ENCODE measurements around the gene PYCR2. TPM values are rescaled to one million over a fixed set of nuclear protein-coding genes. Genes with fewer than 3 reads are reported as not detected.
"Not testable (repeated sequence)": the region's sequence is repeated elsewhere in the genome, so short reads cannot be mapped to it uniquely, and the experiment has no call there.

The PYCR2 gene
- total RNA-seq, 1 donor, result 15.1 TPM

DNA sequence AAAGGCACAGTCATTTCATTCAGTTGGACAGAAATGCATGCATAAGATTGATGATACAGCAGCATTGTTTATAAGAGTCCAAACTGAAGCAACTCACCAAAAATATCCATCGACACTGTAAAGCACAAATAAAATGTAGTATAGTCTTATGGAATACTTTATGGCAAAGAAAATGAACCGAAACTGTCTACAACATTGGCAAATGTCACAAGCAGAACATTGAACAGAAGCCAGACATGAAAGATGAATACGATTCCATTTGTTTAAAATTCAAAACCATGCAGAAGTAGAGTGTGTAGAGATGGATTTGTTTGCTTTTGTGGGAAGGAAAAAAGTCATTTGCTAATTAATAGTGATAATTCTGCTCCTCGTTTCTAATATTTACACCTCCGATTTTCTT lies 27.6 kb downstream of the PYCR2 start:
- H3K4me1 ChIP-seq (ENCODE audit: insufficient read depth, low read length), result peaks cover 34% of the 10 kb centered on the region
- H3K4me3 ChIP-seq (ENCODE audit: low read length), result no peak overlapping the region

DNA sequence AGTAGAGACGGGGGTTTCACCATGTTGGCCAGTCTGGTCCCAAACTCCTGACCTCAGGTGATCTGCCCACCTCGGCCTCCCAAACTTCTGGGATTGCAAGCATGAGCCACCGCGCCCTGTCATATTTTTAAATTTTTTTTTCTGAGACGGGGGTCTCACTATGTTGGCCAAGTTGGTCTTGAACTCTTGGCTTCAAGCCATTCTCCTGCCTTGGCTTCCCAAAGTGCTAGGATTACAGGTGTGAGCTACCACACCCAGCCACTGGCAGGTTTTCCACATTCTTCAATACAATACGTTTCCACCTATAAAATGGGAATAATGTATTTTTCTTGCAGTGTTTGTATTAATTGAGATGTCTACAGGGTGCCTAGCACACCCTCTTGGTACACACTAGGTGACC lies 31.7 kb downstream of the PYCR2 start:
- Histone ChIP-seq H3K4me3 (ENCODE audit: low read length) (no peak overlapping the region), H3K27me3 (ENCODE audit: insufficient read depth, low read length) (no peaks in the 10 kb centered on the region), H3K4me1 (ENCODE audit: insufficient read depth, low read length) (peaks cover 16% of the 10 kb centered on the region), H3K9me3 (ENCODE audit: low read depth, low read length) (no peaks in the 10 kb centered on the region)

More for the DNA sequence above, 27.6 kb downstream of the PYCR2 start:
- Histone ChIP-seq H3K27me3 (ENCODE audit: insufficient read depth, low read length) (no peaks in the 10 kb centered on the region), H3K9me3 (ENCODE audit: low read depth, low read length) (no peaks in the 10 kb centered on the region)

DNA sequence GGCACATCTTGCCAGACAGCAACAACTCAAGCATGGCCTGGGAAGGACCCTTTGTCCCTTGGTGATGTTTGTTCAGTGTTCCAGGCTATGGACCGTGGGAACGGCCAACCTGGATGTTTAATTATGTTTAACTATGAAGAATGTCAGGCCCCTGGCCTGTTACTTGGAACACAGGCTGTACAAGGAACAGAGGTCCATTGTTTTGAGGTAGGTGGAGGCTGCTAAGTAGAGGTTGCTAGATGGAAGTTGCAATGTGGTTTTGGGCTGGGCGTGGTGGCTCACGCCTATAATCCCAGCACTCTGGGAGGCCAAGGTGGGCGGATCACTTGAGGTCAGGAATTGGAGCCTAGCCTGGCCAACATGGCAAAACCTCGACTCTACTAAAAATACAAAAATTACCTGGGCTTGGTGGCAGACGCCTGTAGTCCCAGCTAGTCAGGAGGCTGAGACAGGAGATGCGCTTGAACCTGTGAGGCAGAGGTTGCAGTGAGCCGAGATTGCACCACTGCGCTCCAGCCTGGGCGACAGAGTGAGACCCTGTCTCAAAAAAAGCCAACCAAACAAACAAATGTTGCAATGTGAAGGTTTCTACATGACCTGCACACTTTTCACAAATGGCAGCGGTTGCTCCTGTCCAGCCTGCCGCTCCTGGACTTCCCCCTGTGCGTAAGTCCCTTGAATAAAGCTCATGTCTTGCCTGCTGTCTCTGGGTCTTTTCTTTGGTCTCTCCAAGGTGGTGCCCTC lies 32.6 kb downstream of the PYCR2 start:
- no peaks in the 10 kb centered on the region for H3K27me3 ChIP-seq (ENCODE audit: insufficient read depth, low read length)
- H3K4me3 ChIP-seq (ENCODE audit: low read length), result no peak overlapping the region
- H3K4me1 ChIP-seq (ENCODE audit: insufficient read depth, low read length), result peaks cover 8% of the 10 kb centered on the region
- H3K9me3 ChIP-seq (ENCODE audit: low read depth, low read length), result no peaks in the 10 kb centered on the region

DNA sequence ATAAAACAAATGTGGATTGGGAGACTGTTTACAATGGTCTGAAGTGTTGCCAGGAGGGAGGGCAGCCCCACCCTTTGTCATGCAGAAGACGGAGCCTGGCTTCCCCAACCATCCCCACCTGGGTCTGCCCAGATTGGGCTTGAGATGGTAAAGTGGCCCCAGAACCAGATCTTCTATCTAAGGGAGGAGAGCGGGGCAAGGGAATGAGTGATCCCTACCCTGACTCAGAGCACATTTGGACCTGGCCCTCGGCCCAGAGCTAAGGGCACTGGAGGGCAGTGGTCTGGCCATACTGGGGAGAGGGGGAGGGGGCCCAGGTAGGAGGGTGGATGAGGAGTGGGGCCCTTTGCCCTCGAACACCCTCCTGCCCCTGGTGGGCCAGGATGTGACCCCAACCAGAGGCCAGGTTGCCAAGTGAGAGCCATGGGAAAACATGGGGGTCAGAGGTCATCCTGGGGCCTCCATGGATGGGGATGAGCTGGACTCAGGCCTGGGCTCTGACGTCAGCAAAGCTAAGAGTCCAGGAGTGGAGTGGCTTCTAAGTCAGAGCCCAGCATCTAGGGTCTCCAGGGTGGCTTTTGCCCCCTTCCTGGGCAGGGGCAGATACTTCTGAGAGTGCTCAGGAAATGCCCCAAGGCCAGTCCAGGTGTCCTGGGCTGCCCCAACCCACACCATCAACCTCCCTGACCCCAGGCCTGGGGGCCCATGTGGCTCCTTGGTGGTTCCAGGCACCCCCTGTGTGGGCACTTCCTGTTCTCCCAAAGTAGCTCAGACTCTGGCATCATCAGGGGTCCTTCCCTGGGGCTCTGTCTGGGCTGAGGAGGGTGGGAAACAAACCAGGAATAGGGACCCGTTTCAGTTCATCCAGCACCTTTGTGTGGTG lies 33.5 kb downstream of the PYCR2 start:
- Histone ChIP-seq H3K9me3 (ENCODE audit: low read depth, low read length) (no peaks in the 10 kb centered on the region), H3K4me3 (ENCODE audit: low read length) (no peak overlapping the region), H3K27me3 (ENCODE audit: insufficient read depth, low read length) (no peaks in the 10 kb centered on the region), H3K4me1 (ENCODE audit: insufficient read depth, low read length) (no peaks in the 10 kb centered on the region)

DNA sequence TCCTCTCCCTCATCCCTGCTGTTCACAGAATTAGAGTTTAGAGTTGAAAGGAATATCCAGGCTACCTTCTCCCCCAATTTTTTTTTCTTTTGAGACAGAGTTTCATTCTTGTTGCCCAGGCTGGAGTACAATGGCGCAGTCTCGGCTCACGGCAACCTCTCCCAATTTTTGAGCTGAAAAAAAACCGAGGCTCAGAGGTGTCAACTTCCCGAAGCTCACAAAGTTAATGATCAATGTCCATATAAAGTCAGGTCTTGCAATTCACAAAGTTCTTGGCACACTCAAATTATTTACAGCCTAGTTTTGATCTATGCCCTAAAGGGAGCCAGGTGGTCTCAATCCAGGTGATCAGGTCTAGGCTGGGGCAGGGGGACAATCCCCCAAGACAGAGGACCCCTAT lies 34.3 kb downstream of the PYCR2 start:
- no peaks in the 10 kb centered on the region for H3K9me3 ChIP-seq (ENCODE audit: low read depth, low read length)
- no peak overlapping the region for H3K4me3 ChIP-seq (ENCODE audit: low read length)
- peaks cover 5% of the 10 kb centered on the region for H3K4me1 ChIP-seq (ENCODE audit: insufficient read depth, low read length)
- H3K27me3 ChIP-seq (ENCODE audit: insufficient read depth, low read length), result no peaks in the 10 kb centered on the region

DNA sequence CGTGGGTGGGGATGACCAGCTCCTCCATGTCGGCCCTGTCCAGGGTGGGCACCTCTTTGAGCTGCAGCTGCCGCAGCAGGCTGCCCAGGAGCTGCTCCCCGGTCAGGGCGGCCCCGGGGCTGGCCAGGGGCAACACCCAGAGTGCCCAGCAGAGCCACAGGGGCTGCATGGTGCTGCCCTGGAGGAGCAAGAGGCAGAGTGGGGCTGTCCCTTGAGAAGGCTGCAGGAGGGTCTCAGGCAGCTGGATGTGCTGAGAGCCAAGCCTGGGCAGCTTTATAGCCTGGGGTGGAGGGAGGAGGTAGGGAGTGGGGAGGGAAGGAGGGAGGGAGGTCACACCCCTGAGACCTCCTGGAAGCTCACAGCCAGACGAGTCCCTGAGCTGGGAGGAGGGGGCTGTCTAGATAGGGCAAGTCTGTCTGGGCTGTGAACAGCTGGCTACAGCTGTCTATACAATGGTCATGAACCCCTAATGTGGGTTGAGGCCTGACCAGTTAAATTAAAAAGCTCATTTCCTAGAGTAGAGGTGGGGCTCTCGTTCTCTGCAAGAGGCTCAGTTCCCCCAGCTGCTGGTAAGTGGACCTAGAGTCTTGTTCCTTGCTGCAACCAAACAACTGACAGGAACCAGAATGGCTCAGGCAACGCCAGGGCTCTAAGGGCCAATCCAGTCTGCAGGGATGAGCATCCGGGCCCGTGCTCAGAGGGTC lies 35.0 kb downstream of the PYCR2 start, which contains the start of gene LEFTY1:
LEFTY1 (minus strand) TSS at position 249 of the 704 bp plus-strand sequence; CDS start at position 169, 80 bp downstream.
- Histone ChIP-seq H3K9me3 (ENCODE audit: low read depth, low read length) (no peaks in the 10 kb centered on the region), H3K4me1 (ENCODE audit: insufficient read depth, low read length) (peaks cover 5% of the 10 kb centered on the region), H3K27me3 (ENCODE audit: insufficient read depth, low read length) (no peaks in the 10 kb centered on the region), H3K4me3 (ENCODE audit: low read length) (no peak within 1 kb of the TSS)

DNA sequence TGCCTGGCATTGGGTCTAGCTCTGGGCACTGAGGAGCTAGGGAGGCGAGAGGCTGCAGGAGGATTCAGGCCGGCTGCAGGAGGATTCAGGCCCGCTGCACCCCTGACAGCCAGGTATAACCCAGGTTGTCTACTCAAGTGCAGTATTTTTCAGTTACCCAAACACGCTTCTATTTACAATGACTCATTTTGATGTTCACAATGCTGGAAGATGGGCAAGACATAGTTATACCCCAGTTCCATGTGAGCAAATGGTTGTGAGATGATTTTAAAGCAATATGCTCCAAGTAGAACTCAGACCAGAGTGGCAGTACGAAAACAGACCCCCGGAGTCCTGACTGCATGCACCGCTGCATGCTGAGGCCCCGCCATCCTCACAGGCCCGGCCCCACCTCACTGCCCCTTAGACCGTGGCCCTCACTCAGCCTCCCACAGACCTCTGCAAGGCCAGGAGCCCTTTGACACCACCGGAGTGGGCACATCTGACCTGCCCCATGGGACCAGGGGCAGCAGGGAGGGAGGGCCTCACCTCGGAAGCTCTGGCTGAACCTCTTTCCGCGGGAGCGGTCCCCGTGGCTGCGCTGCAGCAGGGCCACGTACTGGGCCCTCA lies 35.7 kb downstream of the PYCR2 start:
- no peaks in the 10 kb centered on the region for H3K27me3 ChIP-seq (ENCODE audit: insufficient read depth, low read length)
- peaks cover 11% of the 10 kb centered on the region for H3K4me1 ChIP-seq (ENCODE audit: insufficient read depth, low read length)
- no peak overlapping the region for H3K4me3 ChIP-seq (ENCODE audit: low read length)
- H3K9me3 ChIP-seq (ENCODE audit: low read depth, low read length), result no peaks in the 10 kb centered on the region

DNA sequence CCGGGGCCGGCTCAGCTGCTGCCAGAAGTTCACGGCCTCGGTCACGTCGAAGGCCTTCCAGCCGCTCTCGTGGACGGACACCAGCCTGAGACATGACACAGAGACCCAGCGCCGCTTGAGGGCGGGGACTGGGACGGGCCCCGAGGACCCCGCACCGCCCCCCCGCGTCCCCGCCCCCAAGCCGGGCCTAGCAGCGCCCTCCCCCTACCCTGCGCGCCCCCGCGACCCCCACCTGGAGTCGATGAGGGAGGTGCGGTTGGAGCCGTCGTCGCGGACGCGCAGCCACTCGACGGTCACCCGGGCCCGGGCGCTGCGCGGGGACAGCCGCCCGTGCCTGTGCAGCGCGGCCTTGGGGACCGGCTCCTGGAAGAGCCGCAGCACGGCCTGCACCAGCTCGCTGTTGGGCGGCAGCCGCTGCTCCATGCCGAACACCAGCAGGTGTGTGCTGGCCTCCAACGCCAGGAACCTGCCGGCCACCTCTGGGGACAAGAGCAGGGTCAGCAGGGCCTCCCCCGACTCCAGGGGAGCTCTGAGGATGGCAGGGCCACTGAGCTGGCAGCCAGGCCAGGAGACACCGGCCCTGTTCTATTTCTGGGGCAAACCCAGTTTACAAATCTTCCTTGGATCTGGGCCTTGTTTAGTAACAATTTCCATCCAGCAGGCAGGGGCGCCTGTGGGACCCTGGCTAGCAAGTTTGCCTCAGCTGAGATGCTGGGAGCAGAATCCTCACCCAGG lies 36.3 kb downstream of the PYCR2 start:
- not testable (repeated sequence) for H3K9me3 ChIP-seq (ENCODE audit: low read depth, low read length); H3K27me3 ChIP-seq (ENCODE audit: insufficient read depth, low read length); H3K4me3 ChIP-seq (ENCODE audit: low read length)
- H3K4me1 ChIP-seq (ENCODE audit: insufficient read depth, low read length), result peaks cover 16% of the 10 kb centered on the region

DNA sequence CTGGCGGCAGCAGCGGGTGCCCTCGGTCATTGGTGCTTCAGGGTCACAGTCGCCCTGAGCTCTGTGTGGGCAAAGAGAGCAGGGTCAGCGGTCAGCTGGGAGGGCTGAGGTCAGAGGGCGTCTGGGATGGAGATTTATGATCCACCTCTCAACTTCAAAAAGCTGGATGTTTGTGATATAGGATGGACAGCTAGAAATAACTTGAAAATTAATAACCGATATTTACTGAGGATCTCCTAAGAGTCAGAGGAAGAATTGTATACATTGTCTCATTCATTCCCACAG lies 37.1 kb downstream of the PYCR2 start:
- no peak overlapping the region for H3K4me3 ChIP-seq (ENCODE audit: low read length)
- no peaks in the 10 kb centered on the region for H3K27me3 ChIP-seq (ENCODE audit: insufficient read depth, low read length)
- no peaks in the 10 kb centered on the region for H3K9me3 ChIP-seq (ENCODE audit: low read depth, low read length)
- peaks cover 16% of the 10 kb centered on the region for H3K4me1 ChIP-seq (ENCODE audit: insufficient read depth, low read length)

DNA sequence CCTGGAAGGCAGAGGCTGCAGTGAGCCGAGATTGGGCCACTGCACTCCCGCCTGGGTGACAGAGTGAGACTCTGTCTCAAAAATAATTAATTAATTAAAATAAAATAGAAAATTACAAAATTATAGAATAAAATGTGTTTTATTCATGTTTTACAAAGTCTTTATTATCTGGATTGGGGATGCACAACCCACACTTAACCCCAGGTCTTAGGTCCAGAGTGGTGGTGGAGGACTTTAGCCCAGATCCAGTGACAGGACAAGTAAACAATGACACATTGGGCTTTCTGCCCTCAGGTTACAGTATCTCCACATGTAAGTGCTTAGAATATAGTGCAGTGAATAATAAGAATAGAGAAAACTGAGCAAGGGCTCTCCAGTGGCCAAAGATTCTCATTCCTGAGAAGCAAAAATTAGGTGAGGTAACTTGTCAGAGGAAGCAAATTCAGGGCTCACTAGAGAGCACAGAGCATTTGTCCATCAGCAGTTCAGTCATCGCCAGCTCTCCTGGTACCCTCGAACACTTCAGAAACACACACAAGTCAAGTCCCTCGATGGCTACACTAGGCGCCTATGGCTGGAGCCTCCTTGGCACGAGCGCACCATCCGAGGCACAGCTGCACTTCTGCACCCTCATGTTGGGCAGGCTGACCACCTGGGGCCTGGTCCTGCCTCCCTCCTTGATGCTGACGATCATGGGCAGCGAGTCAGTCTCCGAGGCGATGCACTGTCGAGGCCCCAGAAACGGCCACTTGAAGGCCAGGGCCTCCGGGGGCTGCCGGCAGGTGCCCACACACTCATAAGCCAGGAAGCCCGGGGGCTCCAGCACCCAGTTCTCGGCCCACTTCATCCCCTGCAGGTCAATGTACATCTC lies 37.7 kb downstream of the PYCR2 start:
- H3K9me3 ChIP-seq (ENCODE audit: low read depth, low read length), result no peaks in the 10 kb centered on the region
- H3K4me1 ChIP-seq (ENCODE audit: insufficient read depth, low read length), result peaks cover 17% of the 10 kb centered on the region

DNA sequence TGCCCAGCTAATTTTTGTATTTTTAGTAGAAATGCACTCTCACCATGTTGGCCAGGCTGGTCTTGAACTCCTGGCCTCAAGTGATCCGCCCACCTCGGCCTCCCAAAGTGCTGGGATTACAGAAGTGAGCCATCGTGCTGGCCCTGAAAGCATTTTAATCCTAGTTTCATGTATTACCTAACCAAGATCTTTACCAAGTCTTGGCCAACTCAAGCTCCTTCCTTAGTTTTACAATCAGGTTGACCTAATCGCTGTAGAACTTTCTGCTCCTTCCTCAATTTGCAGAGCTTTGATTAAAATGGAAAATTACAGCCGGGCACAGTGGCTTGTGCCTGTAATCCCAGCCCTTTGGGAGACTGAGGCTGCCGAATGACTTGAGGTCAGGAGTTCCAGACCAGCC lies 38.7 kb downstream of the PYCR2 start:
- Histone ChIP-seq H3K4me3 (ENCODE audit: low read length) (no peak overlapping the region), H3K9me3 (ENCODE audit: low read depth, low read length) (no peaks in the 10 kb centered on the region), H3K27me3 (ENCODE audit: insufficient read depth, low read length) (no peaks in the 10 kb centered on the region), H3K4me1 (ENCODE audit: insufficient read depth, low read length) (peaks cover 28% of the 10 kb centered on the region)

More for the DNA sequence above, 37.7 kb downstream of the PYCR2 start:
- Histone ChIP-seq H3K4me3 (ENCODE audit: low read length) (no peak overlapping the region), H3K27me3 (ENCODE audit: insufficient read depth, low read length) (no peaks in the 10 kb centered on the region)

DNA sequence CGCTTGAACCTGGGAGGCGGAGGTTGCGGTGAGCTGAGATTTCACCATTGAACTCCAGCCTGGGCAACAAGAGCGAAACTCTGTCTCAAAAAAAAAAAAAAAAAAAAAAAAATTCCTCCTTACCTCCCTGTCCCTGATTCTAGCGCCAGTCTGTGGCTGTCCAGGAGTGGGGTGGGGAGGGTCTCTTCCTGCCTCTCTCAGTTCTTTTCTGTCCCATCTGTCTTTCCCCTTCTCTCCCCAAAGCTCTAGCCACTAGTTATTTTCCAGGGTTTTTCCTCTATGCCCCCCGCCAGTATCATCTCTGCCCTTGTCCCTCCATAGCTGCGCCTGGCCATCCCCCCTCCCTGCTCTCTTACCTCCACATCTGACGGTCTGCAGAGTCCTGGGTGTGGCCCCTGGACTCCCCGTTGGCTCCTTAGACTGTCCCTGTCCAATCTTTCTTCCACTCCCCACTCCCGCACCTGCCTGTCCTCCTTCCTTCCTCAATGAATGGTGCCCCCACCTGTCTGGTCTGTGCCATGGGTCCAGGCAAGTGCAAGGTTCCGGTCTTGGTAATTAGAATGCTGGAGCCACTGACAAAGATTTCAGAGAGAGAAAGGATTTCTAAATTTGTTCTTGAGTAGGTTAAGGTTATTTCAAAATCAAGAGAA lies 40.3 kb downstream of the PYCR2 start:
- no peak overlapping the region for H3K4me3 ChIP-seq (ENCODE audit: low read length)
- H3K27me3 ChIP-seq (ENCODE audit: insufficient read depth, low read length), result no peaks in the 10 kb centered on the region
- H3K4me1 ChIP-seq (ENCODE audit: insufficient read depth, low read length), result peaks cover 44% of the 10 kb centered on the region
- no peaks in the 10 kb centered on the region for H3K9me3 ChIP-seq (ENCODE audit: low read depth, low read length)

Measured in mononuclear cell (primary cell).